ENCODE results near the gene UBAC2.
A peak's percentile ranks its signal among the peaks of the same experiment; 100 is the strongest.

UBAC2 gene

DNA sequence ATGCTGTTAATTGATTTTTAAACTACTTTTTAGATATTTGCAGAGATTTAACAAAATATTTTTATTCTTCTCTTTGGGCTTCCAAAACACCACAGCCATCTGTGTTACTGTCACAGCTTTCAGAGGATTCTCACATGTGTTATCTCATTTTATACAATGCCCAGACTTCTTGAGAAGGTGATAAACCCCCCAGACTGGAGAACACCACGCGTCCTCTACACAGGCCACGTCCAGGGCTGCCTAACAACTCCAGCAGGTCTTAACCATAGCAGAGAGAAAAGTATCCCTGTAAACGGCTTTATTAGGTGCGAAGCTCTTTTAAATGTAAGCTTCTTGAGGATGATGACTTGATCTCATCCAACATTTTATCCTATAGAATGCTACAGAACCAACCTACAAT, 104.5 kb downstream of the UBAC2 start:
- ChIA-PET POLR2A (no interaction called here), CTCF (interaction anchor here (1.0 to 5.0 kb wide), 8 partner anchors 16 to 130 kb away, joined by 3 to 21 read pairs (median 8); no protein-coding TSS in a partner anchor)
- no peak for DNase-seq (ENCODE audit: extremely low spot score)
- TF ChIP-seq, protein P1, sequence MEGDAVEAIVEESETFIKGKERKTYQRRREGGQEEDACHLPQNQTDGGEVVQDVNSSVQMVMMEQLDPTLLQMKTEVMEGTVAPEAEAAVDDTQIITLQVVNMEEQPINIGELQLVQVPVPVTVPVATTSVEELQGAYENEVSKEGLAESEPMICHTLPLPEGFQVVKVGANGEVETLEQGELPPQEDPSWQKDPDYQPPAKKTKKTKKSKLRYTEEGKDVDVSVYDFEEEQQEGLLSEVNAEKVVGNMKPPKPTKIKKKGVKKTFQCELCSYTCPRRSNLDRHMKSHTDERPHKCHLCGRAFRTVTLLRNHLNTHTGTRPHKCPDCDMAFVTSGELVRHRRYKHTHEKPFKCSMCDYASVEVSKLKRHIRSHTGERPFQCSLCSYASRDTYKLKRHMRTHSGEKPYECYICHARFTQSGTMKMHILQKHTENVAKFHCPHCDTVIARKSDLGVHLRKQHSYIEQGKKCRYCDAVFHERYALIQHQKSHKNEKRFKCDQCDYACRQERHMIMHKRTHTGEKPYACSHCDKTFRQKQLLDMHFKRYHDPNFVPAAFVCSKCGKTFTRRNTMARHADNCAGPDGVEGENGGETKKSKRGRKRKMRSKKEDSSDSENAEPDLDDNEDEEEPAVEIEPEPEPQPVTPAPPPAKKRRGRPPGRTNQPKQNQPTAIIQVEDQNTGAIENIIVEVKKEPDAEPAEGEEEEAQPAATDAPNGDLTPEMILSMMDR (IDR thresholded peaks at IDR 0.05; ENCODE audit: control extremely low read depth, extremely low read depth, low read depth, missing control alignments) = no peak

DNA sequence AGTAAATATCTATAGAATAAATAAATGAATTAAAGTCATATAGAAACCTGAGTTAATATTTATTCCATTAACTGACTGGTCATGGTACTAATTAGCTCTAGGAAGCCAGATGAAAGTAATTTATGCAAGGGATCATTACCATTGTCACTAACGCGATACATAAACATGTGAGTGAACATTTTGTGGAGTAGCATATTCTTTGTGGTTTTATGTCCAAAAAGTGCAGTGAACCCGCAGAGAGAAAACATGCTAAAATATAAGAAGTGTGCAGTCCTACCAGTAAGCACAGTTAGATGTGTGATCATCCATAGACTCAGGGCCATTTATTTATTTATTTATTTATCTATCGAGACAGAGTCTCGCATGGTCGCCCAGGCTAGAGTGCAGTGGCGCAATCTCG, 104.9 kb downstream of the UBAC2 start:
- TF ChIP-seq, protein P1 (IDR thresholded peaks at IDR 0.05; ENCODE audit: control extremely low read depth, extremely low read depth, low read depth, missing control alignments) = no peak
- DNase-seq (ENCODE audit: extremely low spot score) = no peak
- CTCF ChIA-PET = interaction anchor here (0.7 to 5.0 kb wide), 10 partner anchors 17 to 129 kb away, joined by 3 to 21 read pairs (median 6); no protein-coding TSS in a partner anchor
- POLR2A ChIA-PET = no interaction called here

DNA sequence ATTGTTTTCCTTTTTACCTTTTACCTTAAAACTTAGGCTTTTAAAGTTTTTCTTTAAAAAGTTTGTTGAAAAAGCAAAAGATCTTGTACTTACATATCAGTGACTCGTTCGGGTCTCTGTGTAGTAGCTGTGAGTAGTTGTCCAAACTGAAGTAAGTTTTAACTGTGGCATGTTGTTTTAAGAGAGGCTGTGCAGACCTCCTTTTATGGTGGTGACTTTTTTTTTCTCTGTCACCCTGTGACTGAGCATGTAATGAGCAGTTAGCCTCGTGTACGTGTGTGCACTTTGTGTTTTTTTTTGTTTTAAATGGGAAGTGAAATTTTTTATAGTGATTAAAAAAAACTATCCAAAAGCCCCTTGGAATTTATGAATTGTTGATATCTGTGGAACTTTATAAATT, 106.6 kb downstream of the UBAC2 start, which contains the start of gene GPR183:
Gene GPR183 (minus strand): TSS at position 153 of the 400 bp plus-strand sequence. CDS start 11,254 bp downstream, outside the sequence.
- CTCF ChIA-PET = interaction anchor here (1.4 to 5.0 kb wide), 6 partner anchors 15 to 130 kb away, joined by 4 to 21 read pairs (median 9); no protein-coding TSS in a partner anchor

DNA sequence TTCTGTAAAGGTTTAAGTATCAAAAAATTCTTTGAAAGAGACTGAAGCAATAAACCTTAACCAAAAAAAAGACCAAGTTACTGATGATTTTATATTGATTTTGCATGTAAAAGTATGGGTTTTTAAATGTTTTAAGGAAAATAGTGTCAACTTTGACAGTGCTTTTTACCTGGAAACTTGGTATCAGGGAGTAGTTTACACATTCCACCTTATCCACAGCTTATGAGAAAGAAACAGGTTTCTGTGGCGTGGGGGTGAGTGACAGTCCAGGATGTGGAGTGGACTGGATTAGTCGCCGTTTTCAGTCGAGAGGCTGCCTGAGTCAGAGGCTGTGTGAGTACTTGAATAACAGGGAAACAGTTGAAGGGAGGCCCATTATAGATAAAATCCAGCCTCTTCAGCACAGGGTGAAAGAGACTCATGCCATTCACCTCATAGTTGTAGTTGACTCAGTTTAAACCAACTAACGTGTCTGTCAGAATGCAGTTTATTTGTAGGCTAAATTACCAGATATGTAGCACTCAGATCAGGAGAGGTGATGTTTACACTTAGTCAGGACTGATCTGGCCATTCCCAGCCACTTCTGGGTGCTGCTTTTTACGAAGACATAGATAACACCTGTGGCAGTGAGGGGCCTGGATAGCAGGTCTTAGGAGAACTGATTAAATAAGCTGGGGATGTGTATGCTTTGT, 107.1 kb downstream of the UBAC2 start:
- POLR2A ChIA-PET = no interaction called here
- no peak for DNase-seq (ENCODE audit: extremely low spot score)
- CTCF ChIA-PET = interaction anchor here (0.9 to 5.0 kb wide), 8 partner anchors 9 to 129 kb away, joined by 3 to 21 read pairs (median 6); no protein-coding TSS in a partner anchor
- TF ChIP-seq, protein P1 (IDR thresholded peaks at IDR 0.05; ENCODE audit: control extremely low read depth, extremely low read depth, low read depth, missing control alignments) = no peak

More for the DNA sequence above, 106.6 kb downstream of the UBAC2 start, which contains the start of gene GPR183:
- POLR2A ChIA-PET = no interaction called here
- TF ChIP-seq, protein P1 (IDR thresholded peaks at IDR 0.05; ENCODE audit: control extremely low read depth, extremely low read depth, low read depth, missing control alignments) = no peak
- DNase-seq (ENCODE audit: extremely low spot score) = peak; percentile 73

DNA sequence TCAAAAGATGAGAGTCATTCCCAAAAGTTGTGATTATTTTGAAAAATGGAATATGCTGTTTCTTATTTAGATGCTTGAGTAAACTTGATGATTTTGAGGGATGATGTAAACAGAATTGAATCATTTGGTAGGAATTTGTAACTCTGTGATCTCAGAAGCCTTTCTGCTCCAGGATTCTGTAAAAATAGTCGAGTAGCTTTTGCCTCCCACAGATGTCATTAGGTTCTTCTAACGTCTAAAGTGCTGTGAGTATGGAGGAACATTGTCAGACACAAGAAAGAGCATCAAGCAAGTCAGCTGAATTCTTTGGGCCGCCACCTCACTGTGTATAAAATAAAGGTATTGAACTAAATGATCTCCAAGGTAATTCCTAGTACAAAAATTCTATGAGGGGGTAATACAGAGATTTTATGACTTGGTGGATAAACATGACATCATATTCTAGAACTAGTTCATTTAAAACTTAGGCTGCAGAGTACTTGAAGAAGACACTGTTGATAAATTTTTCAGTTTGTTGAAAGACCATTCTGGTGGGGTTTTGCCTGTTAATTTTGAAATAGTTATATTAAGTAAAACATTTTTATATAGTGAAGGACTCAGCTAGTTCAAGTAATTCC, 107.9 kb downstream of the UBAC2 start:
- no peak for DNase-seq (ENCODE audit: extremely low spot score)
- ChIA-PET POLR2A (no interaction called here), CTCF (interaction anchor here (0.9 to 5.0 kb wide), 6 partner anchors 10 to 128 kb away, joined by 3 to 21 read pairs (median 4); no protein-coding TSS in a partner anchor)
- TF ChIP-seq, protein P1 (IDR thresholded peaks at IDR 0.05; ENCODE audit: control extremely low read depth, extremely low read depth, low read depth, missing control alignments) = no peak

DNA sequence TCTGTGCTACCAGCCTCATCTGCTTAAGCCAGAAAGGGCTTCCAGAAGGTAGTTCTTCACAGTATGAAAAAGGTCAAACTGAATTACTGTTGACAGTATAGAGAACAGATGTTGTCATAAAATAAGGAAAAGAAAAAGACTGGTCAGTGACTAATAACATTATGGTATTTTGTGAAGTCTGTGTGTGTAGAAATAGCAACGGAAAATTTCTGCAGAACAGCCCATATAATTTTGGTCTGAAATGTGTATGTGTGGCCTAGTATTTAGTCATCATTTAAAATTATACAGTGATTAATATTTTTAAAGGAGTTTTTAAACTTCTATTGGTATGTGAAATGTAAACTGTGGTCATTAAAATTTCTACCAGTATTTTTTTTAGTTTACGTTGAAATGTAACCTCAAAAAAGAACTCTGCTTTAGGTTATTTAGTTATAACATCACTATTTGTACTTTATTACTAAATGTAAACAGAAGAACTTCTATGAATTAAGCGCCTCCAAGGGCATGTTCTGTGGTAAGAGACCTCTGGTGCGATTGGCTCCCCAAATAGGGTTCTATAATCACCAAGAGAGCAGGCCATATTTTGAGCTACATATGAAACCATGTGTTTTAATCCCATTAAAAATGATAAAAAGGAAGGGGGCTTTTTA, 109.9 kb downstream of the UBAC2 start:
- TF ChIP-seq, protein P1 (IDR thresholded peaks at IDR 0.05; ENCODE audit: control extremely low read depth, extremely low read depth, low read depth, missing control alignments) = no peak
- CTCF ChIA-PET = interaction anchor here (1.0 to 2.0 kb wide), 5 partner anchors 9 to 43 kb away, joined by 3 to 5 read pairs (median 3); no protein-coding TSS in a partner anchor
- POLR2A ChIA-PET = no interaction called here
- no peak for DNase-seq (ENCODE audit: extremely low spot score)
